HCT116 (cell line): ENCODE data around the gene CSNK1G1. TPM values are rescaled to one million over a fixed set of nuclear protein-coding genes. Genes with fewer than 3 reads are reported as not detected.

ENCODE experiments used
- ATAC-seq: fragments of 200-7000 bp; cut with Tn5 transposase; 2 replicates; pipeline ENCODE4 v1.9.1; 2020; ENCODE audit warnings: mild to moderate bottlenecking, moderate library complexity
- BruUV-seq: library from RNA; stranded (reverse); fragments of 400-500 nt; replicated peaks from 2 replicates; lab custom pipeline; 2021; lab: Mats Ljungman, UMichigan
- CTCF ChIA-PET: fragments of 300-600 bp; sonication (Branson Sonifier 250); formaldehyde crosslinking; loops from one replicate; lab custom pipeline; 2021; ENCODE audit warnings: antibody characterized with exemption; lab: Charles Lee
- POLR2A ChIA-PET: fragments of 300-600, 350-600 bp; sonication (Branson Sonifier 250); formaldehyde crosslinking; loops from one replicate; lab custom pipeline; 2021; ENCODE audit warnings: antibody characterized with exemption; lab: Charles Lee
- RAD21 ChIA-PET, 2 experiments: fragments of 300-600 bp; sonication (Branson Sonifier 250); formaldehyde crosslinking; loops; one replicate each; lab custom pipeline; 2023; ENCODE audit warnings: low total read pairs in 2 of 2; ENCODE audit not compliant: uncharacterized antibody in 2 of 2, unreplicated experiment in 2 of 2, low non-redundant PET in 1 of 2; lab: Charles Lee
- DNase-seq: peaks from one replicate; pipeline ENCODE4 v3.0.0-alpha.2; 2010; ENCODE audit warnings: low read depth, low spot score
- H2AFZ ChIP-seq: fragments of 200-600 bp; shearing (Covaris generic), sonication (generic); 2 replicates; pipeline ENCODE4 v1.6.1; 2017; ENCODE audit warnings: low read depth, mixed run types, mixed read lengths, antibody characterized with exemption, low read length; ENCODE audit not compliant: poor library complexity, severe bottlenecking
- H3K27ac ChIP-seq: 2 replicates; pipeline ENCODE4 v1.5.1; 2012; ENCODE audit warnings: low read depth, low read length
- H3K27me3 ChIP-seq: fragments of 200-600 bp; sonication (generic); 2 replicates; pipeline ENCODE4 v1.6.1; 2016; ENCODE audit warnings: mixed run types, low read length, mixed read lengths; ENCODE audit not compliant: insufficient read depth
- H3K36me3 ChIP-seq, 2 experiments: fragments of 200-500 bp in 1 of 2; fragments of 200-600 bp in 1 of 2; sonication (Bioruptor generic) in 1 of 2; sonication (generic) in 1 of 2; 2 replicates each; pipeline versions ENCODE4 v1.5.1 to v1.6.1; 2014 to 2016; ENCODE audit warnings: low read length in 2 of 2, inconsistent platforms in 1 of 2, mixed read lengths in 1 of 2, mixed run types in 1 of 2; ENCODE audit not compliant: insufficient read depth in 2 of 2, control insufficient read depth in 1 of 2
- H3K4me1 ChIP-seq, 2 experiments: fragments of 200-600 bp in 1 of 2; sonication (generic) in 1 of 2; 2 replicates each; pipeline versions ENCODE4 v1.5.1 to v1.6.1; 2012 to 2017; ENCODE audit warnings: low read length in 2 of 2, inconsistent platforms in 1 of 2, mild to moderate bottlenecking in 1 of 2, mixed read lengths in 1 of 2, mixed run types in 1 of 2, moderate library complexity in 1 of 2; ENCODE audit not compliant: insufficient read depth in 2 of 2, control insufficient read depth in 1 of 2
- H3K4me2 ChIP-seq: fragments of 200-600 bp; sonication (generic); 2 replicates; pipeline ENCODE4 v1.6.1; 2017; ENCODE audit warnings: mixed run types, low read length, mixed read lengths
- H3K4me3 ChIP-seq, 2 experiments: fragments of 200-600 bp in 1 of 2; sonication (generic) in 1 of 2; replicated peaks in 1 of 2; 2 replicates each; pipeline ENCODE4 v1.5.1; 2011 to 2016; ENCODE audit warnings: low read length in 2 of 2, control low read depth in 1 of 2, low read depth in 1 of 2, mild to moderate bottlenecking in 1 of 2, mixed read lengths in 1 of 2, mixed run types in 1 of 2
- H3K79me2 ChIP-seq: fragments of 200-600 bp; sonication (generic); 2 replicates; pipeline ENCODE4 v1.6.1; 2017; ENCODE audit warnings: mild to moderate bottlenecking, mixed run types, low read length, moderate library complexity, mixed read lengths; ENCODE audit not compliant: insufficient read depth
- H3K9ac ChIP-seq: fragments of 200-600 bp; sonication (generic); 2 replicates; pipeline ENCODE4 v1.6.1; 2016; ENCODE audit warnings: low read length, mixed read lengths
- H3K9me2 ChIP-seq: fragments of 200-600 bp; sonication (generic), shearing (Covaris generic); 2 replicates; pipeline ENCODE4 v1.6.1; 2017; ENCODE audit warnings: mixed run types, mild to moderate bottlenecking, moderate library complexity; ENCODE audit not compliant: insufficient read depth
- H3K9me3 ChIP-seq, 2 experiments: fragments of 200-500 bp in 1 of 2; fragments of 200-600 bp in 1 of 2; sonication (Bioruptor generic) in 1 of 2; sonication (generic) in 1 of 2; 2 replicates each; pipeline ENCODE4 v1.6.1; 2014 to 2017; ENCODE audit warnings: low read length in 2 of 2, mixed read lengths in 2 of 2, inconsistent platforms in 1 of 2, low read depth in 1 of 2, mild to moderate bottlenecking in 1 of 2, mixed run types in 1 of 2, moderate library complexity in 1 of 2; ENCODE audit not compliant: control insufficient read depth in 1 of 2, insufficient read depth in 1 of 2
- H4K20me1 ChIP-seq: fragments of 200-600 bp; sonication (generic), shearing (Covaris generic); 2 replicates; pipeline ENCODE4 v1.6.1; 2017; ENCODE audit warnings: mixed run types, mild to moderate bottlenecking, moderate library complexity; ENCODE audit not compliant: insufficient read depth
- CBX3 ChIP-seq: IDR thresholded peaks from 2 replicates; pipeline ENCODE4 v1.6.1; 2012; ENCODE audit warnings: low read depth
- CEBPB ChIP-seq: IDR thresholded peaks from 2 replicates; pipeline ENCODE4 v1.6.1; 2012; ENCODE audit warnings: low read depth
- EGR1 ChIP-seq: IDR thresholded peaks from 2 replicates; pipeline ENCODE4 v1.6.1; 2012; ENCODE audit warnings: low read depth
- EZH2phosphoT487 ChIP-seq: fragments of 200-600 bp; IDR thresholded peaks from 2 replicates; pipeline ENCODE4 v1.6.1; 2018; ENCODE audit warnings: antibody characterized with exemption, borderline replicate concordance
- POLR2A ChIP-seq: IDR thresholded peaks from 2 replicates; pipeline ENCODE4 v1.7.0; 2011; ENCODE audit warnings: borderline replicate concordance; ENCODE audit not compliant: insufficient read depth, insufficient read length; ENCODE audit errors: extremely low read depth
- YY1 ChIP-seq: IDR thresholded peaks from 2 replicates; pipeline ENCODE4 v1.6.1; 2011; ENCODE audit warnings: low read length, low read depth, moderate library complexity, mild to moderate bottlenecking; ENCODE audit not compliant: insufficient replicate concordance; ENCODE audit errors: extremely low read depth
- ZFX ChIP-seq: fragments of 450-650 bp; IDR thresholded peaks from 2 replicates; pipeline ENCODE4 v1.6.1; 2017
- ZNF274 ChIP-seq: fragments of 200-500 bp; sonication (Bioruptor generic); IDR thresholded peaks from 2 replicates; pipeline ENCODE4 v1.6.1; 2014; ENCODE audit warnings: mild to moderate bottlenecking, low read depth, low read length, inconsistent platforms
- intact Hi-C: fragments of 100-400 bp; cut with micrococcal nuclease; formaldehyde crosslinking; loops from 2 replicates; pipeline ENCODE4 v1.10.0; 2022
- total RNA-seq: library from RNA; stranded (reverse); gene quantifications from one replicate; pipeline ENCODE4 v1.2.1, GENCODE V29; 2021; ENCODE audit not compliant: unreplicated experiment
- TF ChIP-seq, protein P1 (sequence below), 3 experiments: fragments of 200-600 bp in 1 of 3; sonication (generic) in 1 of 3; IDR thresholded peaks in 2 of 3; conservative IDR thresholded peaks in 1 of 3; 2 replicates each; pipeline ENCODE4 v1.5.1; 2012 to 2017; ENCODE audit warnings: low read depth in 2 of 3, low read length in 2 of 3, antibody characterized with exemption in 1 of 3, borderline replicate concordance in 1 of 3, control low read depth in 1 of 3, mild to moderate bottlenecking in 1 of 3, mixed read lengths in 1 of 3, mixed run types in 1 of 3, moderate library complexity in 1 of 3; ENCODE audit not compliant: insufficient read depth in 1 of 3
- TF ChIP-seq, protein P2 (sequence below): IDR thresholded peaks from 2 replicates; pipeline ENCODE4 v1.6.1; 2012; ENCODE audit warnings: low read depth

CSNK1G1 gene
- total RNA-seq, 1 experiment from 2014 or later = 21.1 TPM

DNA sequence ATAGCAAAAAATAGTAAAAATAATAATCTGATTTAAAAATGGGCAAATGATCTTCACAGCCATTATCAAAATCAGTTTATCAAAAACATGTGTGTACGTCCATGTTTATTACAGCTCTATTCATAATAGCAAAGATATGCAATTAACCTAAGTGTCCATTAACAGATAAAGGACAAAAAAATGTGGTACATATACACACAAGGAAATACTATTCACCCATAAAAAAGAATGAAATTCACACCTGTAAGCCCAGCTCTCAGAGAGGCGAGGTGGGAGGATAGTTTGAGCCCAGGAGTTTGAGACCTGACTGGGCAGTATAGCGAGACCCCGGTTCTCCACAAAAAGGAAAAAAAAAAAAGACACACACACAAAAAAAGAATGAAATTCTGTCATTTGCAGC, 110.6 kb downstream of the CSNK1G1 start:
- Histone ChIP-seq H2AFZ (no peak overlapping the region), H3K9me3 (no peaks in the 10 kb centered on the region), H3K36me3 (no peaks in the 10 kb centered on the region), H3K4me2 (no peak overlapping the region), H3K27me3 (no peaks in the 10 kb centered on the region), H3K9ac (no peak overlapping the region), H3K79me2 (peaks cover 40% of the 10 kb centered on the region), H3K4me1 (peaks cover 41 to 44% of the 10 kb centered on the region in 2 experiments), H3K9me2 (no peaks in the 10 kb centered on the region), H3K4me3 (no peak overlapping the region), H4K20me1 (no peaks in the 10 kb centered on the region), H3K27ac (no peak overlapping the region)
- TF ChIP-seq ZFX (no peak), EGR1 (no peak), EZH2phosphoT487 (no peak), ZNF274 (no peak), POLR2A (no peak), YY1 (no peak)
- TF ChIP-seq, protein P1, sequence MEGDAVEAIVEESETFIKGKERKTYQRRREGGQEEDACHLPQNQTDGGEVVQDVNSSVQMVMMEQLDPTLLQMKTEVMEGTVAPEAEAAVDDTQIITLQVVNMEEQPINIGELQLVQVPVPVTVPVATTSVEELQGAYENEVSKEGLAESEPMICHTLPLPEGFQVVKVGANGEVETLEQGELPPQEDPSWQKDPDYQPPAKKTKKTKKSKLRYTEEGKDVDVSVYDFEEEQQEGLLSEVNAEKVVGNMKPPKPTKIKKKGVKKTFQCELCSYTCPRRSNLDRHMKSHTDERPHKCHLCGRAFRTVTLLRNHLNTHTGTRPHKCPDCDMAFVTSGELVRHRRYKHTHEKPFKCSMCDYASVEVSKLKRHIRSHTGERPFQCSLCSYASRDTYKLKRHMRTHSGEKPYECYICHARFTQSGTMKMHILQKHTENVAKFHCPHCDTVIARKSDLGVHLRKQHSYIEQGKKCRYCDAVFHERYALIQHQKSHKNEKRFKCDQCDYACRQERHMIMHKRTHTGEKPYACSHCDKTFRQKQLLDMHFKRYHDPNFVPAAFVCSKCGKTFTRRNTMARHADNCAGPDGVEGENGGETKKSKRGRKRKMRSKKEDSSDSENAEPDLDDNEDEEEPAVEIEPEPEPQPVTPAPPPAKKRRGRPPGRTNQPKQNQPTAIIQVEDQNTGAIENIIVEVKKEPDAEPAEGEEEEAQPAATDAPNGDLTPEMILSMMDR (IDR thresholded peaks at IDR 0.05 in 2 of 3, conservative IDR thresholded peaks at IDR 0.05 in 1 of 3; ENCODE audit: borderline replicate concordance in 1 of 3, insufficient read depth in 1 of 3, low read depth in 2 of 3, low read length in 2 of 3) = no peak
- ATAC-seq (no peak), DNase-seq (no peak)
- ChIA-PET CTCF (no interaction called here), RAD21 (no interaction called here), POLR2A (no interaction called here)
- intact Hi-C loops = no loop called here
- no TSS peak for BruUV-seq

DNA sequence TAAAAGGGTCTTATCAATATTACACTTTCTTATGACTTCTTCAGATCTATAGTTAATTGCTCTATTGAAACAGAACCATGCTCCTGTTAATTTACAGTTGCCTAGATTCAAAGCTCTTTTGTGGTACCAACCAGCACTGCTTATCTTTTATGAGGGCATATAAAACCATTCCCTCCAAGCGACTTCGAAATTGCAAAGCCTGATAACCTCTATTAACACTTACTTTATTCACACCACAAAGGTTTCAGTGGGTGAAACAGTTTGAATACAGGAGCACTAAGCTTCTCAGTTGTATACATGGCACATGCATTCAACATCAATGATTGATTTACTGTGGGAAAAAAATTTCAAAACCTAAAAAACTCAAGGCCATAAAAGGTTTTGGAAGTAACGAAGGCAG, 118.3 kb downstream of the CSNK1G1 start:
- ChIA-PET RAD21 (no interaction called here), CTCF (no interaction called here), POLR2A (interaction anchor here (1.3 kb wide), 1 partner anchor 9 kb away, joined by 4 read pairs; no protein-coding TSS in a partner anchor)
- Histone ChIP-seq H3K36me3 (no peaks in the 10 kb centered on the region), H3K4me2 (no peak overlapping the region), H4K20me1 (no peaks in the 10 kb centered on the region), H3K9ac (no peak overlapping the region), H3K27me3 (no peaks in the 10 kb centered on the region), H3K4me1 (peaks cover 0 to 6% of the 10 kb centered on the region in 2 experiments; a peak in 2 of 4 replicates), H3K9me3 (no peaks in the 10 kb centered on the region), H3K9me2 (no peaks in the 10 kb centered on the region), H3K79me2 (peaks cover 27% of the 10 kb centered on the region), H3K27ac (no peak overlapping the region), H2AFZ (no peak overlapping the region), H3K4me3 (no peak overlapping the region)
- TF ChIP-seq CBX3 (no peak), EGR1 (no peak), CEBPB (no peak)
- TF ChIP-seq, protein P2, sequence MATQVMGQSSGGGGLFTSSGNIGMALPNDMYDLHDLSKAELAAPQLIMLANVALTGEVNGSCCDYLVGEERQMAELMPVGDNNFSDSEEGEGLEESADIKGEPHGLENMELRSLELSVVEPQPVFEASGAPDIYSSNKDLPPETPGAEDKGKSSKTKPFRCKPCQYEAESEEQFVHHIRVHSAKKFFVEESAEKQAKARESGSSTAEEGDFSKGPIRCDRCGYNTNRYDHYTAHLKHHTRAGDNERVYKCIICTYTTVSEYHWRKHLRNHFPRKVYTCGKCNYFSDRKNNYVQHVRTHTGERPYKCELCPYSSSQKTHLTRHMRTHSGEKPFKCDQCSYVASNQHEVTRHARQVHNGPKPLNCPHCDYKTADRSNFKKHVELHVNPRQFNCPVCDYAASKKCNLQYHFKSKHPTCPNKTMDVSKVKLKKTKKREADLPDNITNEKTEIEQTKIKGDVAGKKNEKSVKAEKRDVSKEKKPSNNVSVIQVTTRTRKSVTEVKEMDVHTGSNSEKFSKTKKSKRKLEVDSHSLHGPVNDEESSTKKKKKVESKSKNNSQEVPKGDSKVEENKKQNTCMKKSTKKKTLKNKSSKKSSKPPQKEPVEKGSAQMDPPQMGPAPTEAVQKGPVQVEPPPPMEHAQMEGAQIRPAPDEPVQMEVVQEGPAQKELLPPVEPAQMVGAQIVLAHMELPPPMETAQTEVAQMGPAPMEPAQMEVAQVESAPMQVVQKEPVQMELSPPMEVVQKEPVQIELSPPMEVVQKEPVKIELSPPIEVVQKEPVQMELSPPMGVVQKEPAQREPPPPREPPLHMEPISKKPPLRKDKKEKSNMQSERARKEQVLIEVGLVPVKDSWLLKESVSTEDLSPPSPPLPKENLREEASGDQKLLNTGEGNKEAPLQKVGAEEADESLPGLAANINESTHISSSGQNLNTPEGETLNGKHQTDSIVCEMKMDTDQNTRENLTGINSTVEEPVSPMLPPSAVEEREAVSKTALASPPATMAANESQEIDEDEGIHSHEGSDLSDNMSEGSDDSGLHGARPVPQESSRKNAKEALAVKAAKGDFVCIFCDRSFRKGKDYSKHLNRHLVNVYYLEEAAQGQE = no peak
- TF ChIP-seq, protein P1 (IDR thresholded peaks at IDR 0.05 in 2 of 3, conservative IDR thresholded peaks at IDR 0.05 in 1 of 3; ENCODE audit: borderline replicate concordance in 1 of 3, insufficient read depth in 1 of 3, low read depth in 2 of 3, low read length in 2 of 3) = no peak
- ATAC-seq (no peak), DNase-seq (no peak)
- intact Hi-C loops = no loop called here
- no TSS peak for BruUV-seq
